BJ (cell line): Measurements from ENCODE around the gene HTRA3. TPM values are rescaled to one million over a fixed set of nuclear protein-coding genes. Genes with fewer than 3 reads are reported as not detected.
A peak's percentile ranks its signal among the peaks of the same experiment; 100 is the strongest.

Experiments used
- CTCF ChIA-PET: fragments of 350-600 bp; formaldehyde crosslinking; extraction: SDS; loops from one replicate; lab custom pipeline; 2021; ENCODE audit warnings: antibody characterized with exemption, inconsistent platforms; lab: Yijun Ruan, JAX
- POLR2A ChIA-PET: fragments of 300-600 bp; sonication (Branson Sonifier 250); formaldehyde crosslinking; extraction: SDS; loops from one replicate; lab custom pipeline; 2021; ENCODE audit warnings: antibody characterized with exemption; lab: Charles Lee
- DNase-seq: peaks from one replicate; pipeline ENCODE4 v3.0.0-alpha.2; 2011; ENCODE audit warnings: low read depth
- H3K27me3 ChIP-seq: 2 replicates; pipeline ENCODE4 v1.6.0; 2011; ENCODE audit warnings: low read length; ENCODE audit not compliant: control insufficient read depth, insufficient read depth
- H3K36me3 ChIP-seq: 2 replicates; pipeline ENCODE4 v1.5.1; 2011; ENCODE audit warnings: low read length; ENCODE audit not compliant: control insufficient read depth, insufficient read depth
- H3K4me3 ChIP-seq: 2 replicates; pipeline ENCODE4 v1.5.1; 2011; ENCODE audit warnings: low read depth, mild to moderate bottlenecking, control low read depth, low read length
- CTCF ChIP-seq: IDR thresholded peaks from 2 replicates; pipeline ENCODE4 v1.5.1; 2011; ENCODE audit warnings: low read depth, mild to moderate bottlenecking, control low read depth, inconsistent platforms, low read length, moderate library complexity; ENCODE audit not compliant: insufficient read depth
- polyA plus RNA-seq: library from polyadenylated mRNA; depleted of rRNA; stranded (reverse); fragments of >200 nt; gene quantifications from 2 replicates; pipeline ENCODE4 v1.2.3, GENCODE V29; 2011

HTRA3 gene
- polyA plus RNA-seq, 1 experiment, result 5.7 TPM

GRCh38 chr4:8227201-8227770, 42.3 kb upstream of the HTRA3 start:
- H3K27me3 ChIP-seq, result peaks cover 1% of the 10 kb centered on the region; the same call in 1 of the 2 replicates
- TF ChIP-seq CTCF, result no peak
- H3K36me3 ChIP-seq, result no peaks in the 10 kb centered on the region; the same call in none of the 2 replicates
- CTCF ChIA-PET, result interaction anchor here (1.2 to 6.0 kb wide), 3 partner anchors 10 to 51 kb away, joined by 3 to 23 read pairs (median 3); no protein-coding TSS in a partner anchor
- DNase-seq, result no peak
- no peak overlapping the region for H3K4me3 ChIP-seq
- POLR2A ChIA-PET, result no interaction called here

GRCh38 chr4:8227771-8228318, 41.7 kb upstream of the HTRA3 start:
- CTCF ChIA-PET, result interaction anchor here (1.2 to 6.0 kb wide), 6 partner anchors 10 to 175 kb away, joined by 3 to 23 read pairs (median 5); no protein-coding TSS in a partner anchor
- POLR2A ChIA-PET, result no interaction called here

DNA sequence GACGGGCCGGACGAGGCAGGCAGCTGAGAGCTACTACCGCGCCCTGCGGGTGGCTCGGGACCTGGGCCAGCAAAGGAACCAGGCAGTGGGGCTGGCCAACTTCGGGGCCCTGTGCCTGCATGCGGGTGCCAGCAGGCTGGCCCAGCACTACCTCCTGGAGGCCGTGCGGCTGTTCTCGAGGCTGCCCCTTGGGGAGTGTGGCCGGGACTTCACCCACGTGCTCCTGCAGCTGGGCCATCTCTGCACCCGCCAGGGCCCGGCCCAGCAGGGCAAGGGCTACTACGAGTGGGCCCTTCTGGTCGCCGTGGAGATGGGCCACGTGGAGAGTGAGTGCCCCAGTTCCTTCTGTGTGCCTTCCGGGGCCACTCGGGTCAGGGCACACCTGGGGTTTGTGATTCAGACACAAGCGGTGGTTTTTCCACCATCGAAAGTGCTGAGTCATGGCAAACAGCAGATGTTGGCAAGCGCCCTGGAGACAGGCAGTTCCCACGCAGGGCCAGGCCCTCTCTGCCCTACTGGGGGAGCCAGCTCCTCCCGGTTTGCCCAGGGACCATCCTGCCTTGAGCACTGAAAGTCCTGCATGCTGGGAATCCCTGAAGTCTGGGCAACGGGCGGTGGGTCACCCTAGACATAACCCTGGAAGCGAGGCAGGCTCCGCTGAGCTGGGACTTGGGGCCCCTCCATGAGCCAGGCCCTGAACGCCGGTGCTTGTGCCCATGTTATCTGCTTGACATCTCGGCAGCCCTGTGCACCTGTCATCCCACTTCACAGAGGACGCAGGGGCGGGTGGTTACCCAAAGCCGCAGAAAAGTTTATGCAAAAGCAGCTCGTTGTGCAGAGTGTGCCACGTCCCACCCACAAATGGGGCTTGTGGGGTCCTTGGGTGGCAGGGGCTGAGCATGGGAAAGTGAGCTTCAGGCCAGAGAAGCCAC, 41.0 kb upstream of the HTRA3 start:
- CTCF ChIA-PET, result interaction anchor here (0.6 to 6.0 kb wide), 7 partner anchors 9 to 174 kb away, joined by 3 to 23 read pairs (median 5); no protein-coding TSS in a partner anchor
- Histone ChIP-seq H3K4me3 (no peak overlapping the region), H3K27me3 (peaks cover 1% of the 10 kb centered on the region; the same call in 1 of the 2 replicates), H3K36me3 (no peaks in the 10 kb centered on the region; the same call in 1 of the 2 replicates)
- peak; percentile 39 for DNase-seq
- TF ChIP-seq CTCF, result no peak
- POLR2A ChIA-PET, result no interaction called here

More at GRCh38 chr4:8227771-8228318, 41.7 kb upstream of the HTRA3 start:
- no peak for TF ChIP-seq CTCF
- H3K4me3 ChIP-seq, result no peak overlapping the region
- no peak for DNase-seq
- H3K36me3 ChIP-seq, result no peaks in the 10 kb centered on the region; the same call in none of the 2 replicates
- H3K27me3 ChIP-seq, result peaks cover 1% of the 10 kb centered on the region; the same call in 1 of the 2 replicates

- TF ChIP-seq CTCF, result no peak
- Histone ChIP-seq H3K4me3 (no peak overlapping the region), H3K36me3 (no peaks in the 10 kb centered on the region; the same call in 1 of the 2 replicates), H3K27me3 (peaks cover 1% of the 10 kb centered on the region; the same call in 1 of the 2 replicates)
- POLR2A ChIA-PET, result no interaction called here
- CTCF ChIA-PET, result interaction anchor here (0.6 to 6.0 kb wide), 5 partner anchors 8 to 173 kb away, joined by 3 to 23 read pairs (median 5); no protein-coding TSS in a partner anchor
- no peak for DNase-seq
Observed at GRCh38 chr4:8229331-8229975, 40.1 kb upstream of the HTRA3 start.
